Liver (tissue), 9 donors: Measurements from ENCODE around the gene CELA2A. TPM values are rescaled to one million over a fixed set of nuclear protein-coding genes. Genes with fewer than 3 reads are reported as not detected.
"Not testable (repeated sequence)": the region's sequence is repeated elsewhere in the genome, so short reads cannot be mapped to it uniquely, and the experiment has no call there.

Experiments
- DNase-seq: peaks from one replicate; pipeline ENCODE4 v3.0.0-alpha.2; 2017; ENCODE audit warnings: low spot score
- H3K27ac ChIP-seq, 2 donors: one replicate each; pipeline ENCODE4 v1.7.0; 2013; ENCODE audit warnings: inconsistent platforms in 2 of 2, low read length in 2 of 2, control low read depth in 1 of 2, low read depth in 1 of 2, mild to moderate bottlenecking in 1 of 2
- H3K27me3 ChIP-seq, 4 donors: one replicate each; pipeline versions ENCODE4 v1.6.1 to v1.7.0; 2013; ENCODE audit warnings: low read length in 3 of 4, inconsistent platforms in 1 of 4, mild to moderate bottlenecking in 1 of 4, moderate library complexity in 1 of 4; ENCODE audit not compliant: control insufficient read depth in 4 of 4, insufficient read depth in 4 of 4
- H3K36me3 ChIP-seq, 4 donors: one replicate each; pipeline versions ENCODE4 v1.6.1 to v1.7.0; 2013; ENCODE audit warnings: low read length in 3 of 4, mild to moderate bottlenecking in 3 of 4, low read depth in 1 of 4, moderate library complexity in 1 of 4; ENCODE audit not compliant: control insufficient read depth in 4 of 4, insufficient read depth in 3 of 4
- H3K4me1 ChIP-seq, 4 donors: one replicate each; pipeline versions ENCODE4 v1.6.1 to v1.7.0; 2013; ENCODE audit warnings: low read length in 3 of 4, mild to moderate bottlenecking in 3 of 4, moderate library complexity in 1 of 4; ENCODE audit not compliant: control insufficient read depth in 4 of 4, insufficient read depth in 4 of 4
- H3K4me3 ChIP-seq, 3 donors: one replicate each; pipeline versions ENCODE4 v1.6.1 to v1.7.0; 2013; ENCODE audit warnings: low read length in 3 of 3, control low read depth in 1 of 3, low read depth in 1 of 3, mild to moderate bottlenecking in 1 of 3
- H3K9ac ChIP-seq, 2 donors: one replicate each; pipeline ENCODE4 v1.7.0; 2013; ENCODE audit warnings: low read length in 2 of 2, mild to moderate bottlenecking in 2 of 2, moderate library complexity in 2 of 2, control low read depth in 1 of 2, low read depth in 1 of 2
- H3K9me3 ChIP-seq, 4 donors: one replicate each; pipeline versions ENCODE4 v1.6.1 to v1.7.0; 2013; ENCODE audit warnings: low read length in 3 of 4; ENCODE audit not compliant: control insufficient read depth in 4 of 4
- ATF3 ChIP-seq: IDR thresholded peaks from 2 replicates; pipeline ENCODE4 v1.6.1; 2016; ENCODE audit warnings: antibody characterized with exemption
- CTCF ChIP-seq: fragments of 150-350 bp; IDR thresholded peaks from 2 replicates; pipeline ENCODE4 v1.5.1; 2017; ENCODE audit warnings: improper control_type of control experiment, low read depth, low read length; ENCODE audit not compliant: missing input control
- EGR1 ChIP-seq, 2 donors: IDR thresholded peaks; 2 replicates each; pipeline ENCODE4 v1.6.1; 2016 to 2018; ENCODE audit warnings: antibody characterized with exemption in 2 of 2, low read depth in 2 of 2
- FOXA1 ChIP-seq: IDR thresholded peaks from 2 replicates; pipeline ENCODE4 v1.6.1; 2016; ENCODE audit warnings: antibody characterized with exemption
- GABPA ChIP-seq, 2 donors: IDR thresholded peaks in 1 of 2; conservative IDR thresholded peaks in 1 of 2; 2 replicates each; pipeline ENCODE4 v1.6.1; 2016; ENCODE audit warnings: antibody characterized with exemption in 2 of 2, mild to moderate bottlenecking in 1 of 2, moderate library complexity in 1 of 2
- HNF4A ChIP-seq, 2 donors: conservative IDR thresholded peaks; 2 replicates each; pipeline ENCODE4 v1.6.1; 2016; ENCODE audit warnings: antibody characterized with exemption in 2 of 2, mild to moderate bottlenecking in 2 of 2
- HNF4G ChIP-seq: IDR thresholded peaks from 2 replicates; pipeline ENCODE4 v1.6.1; 2016; ENCODE audit warnings: antibody characterized with exemption
- NR2F2 ChIP-seq: IDR thresholded peaks from 2 replicates; pipeline ENCODE4 v1.6.1; 2016; ENCODE audit warnings: antibody characterized with exemption
- RAD21 ChIP-seq, 2 donors: IDR thresholded peaks; 2 replicates each; pipeline ENCODE4 v1.6.1; 2016; ENCODE audit warnings: antibody characterized with exemption in 2 of 2, mild to moderate bottlenecking in 2 of 2
- RXRA ChIP-seq, 2 donors: IDR thresholded peaks; 2 replicates each; pipeline ENCODE4 v1.6.1; 2017 to 2018; ENCODE audit warnings: antibody characterized with exemption in 2 of 2, mild to moderate bottlenecking in 1 of 2
- TAF1 ChIP-seq: conservative IDR thresholded peaks from 2 replicates; pipeline ENCODE4 v1.6.1; 2016; ENCODE audit warnings: antibody characterized with exemption, mild to moderate bottlenecking
- YY1 ChIP-seq: IDR thresholded peaks from 2 replicates; pipeline ENCODE4 v1.6.1; 2016; ENCODE audit warnings: antibody characterized with exemption, mild to moderate bottlenecking
- WGBS: extraction: QIAGEN DNeasy Blood & Tissue Kit; methylation state at CpG from one replicate; pipeline ENCODE4 v1.1.7; 2013; 5-methylcytosine and 5-hydroxymethylcytosine counted together
- polyA plus RNA-seq, 2 donors: library from polyadenylated mRNA; stranded (reverse) in 1 of 2; unstranded in 1 of 2; fragments of 200-250 nt in 1 of 2; fragments of >200 nt in 1 of 2; fragmentation: Nextera tagmentation in 1 of 2; extraction: Ambion mirVana in 1 of 2; gene quantifications; one replicate each; pipeline versions ENCODE4 v1.2.1 to v1.2.3, GENCODE V29; 2013 to 2015
- total RNA-seq, 2 donors: library from RNA; depleted of rRNA; stranded (reverse); fragments of >200 nt; gene quantifications; one replicate each; pipeline ENCODE4 v1.2.3, GENCODE V29; 2014
- TF ChIP-seq, protein P1 (sequence below): IDR thresholded peaks from 2 replicates; pipeline ENCODE4 v1.6.1; 2016; ENCODE audit warnings: antibody characterized with exemption
- donor health status: healthy.
- donor health status: healthy.
- donor health status: healthy.
- donor health status: healthy.
- donor health status: healthy.

The CELA2A gene
- total and polyA plus RNA-seq, 4 donors: not detected

DNA sequence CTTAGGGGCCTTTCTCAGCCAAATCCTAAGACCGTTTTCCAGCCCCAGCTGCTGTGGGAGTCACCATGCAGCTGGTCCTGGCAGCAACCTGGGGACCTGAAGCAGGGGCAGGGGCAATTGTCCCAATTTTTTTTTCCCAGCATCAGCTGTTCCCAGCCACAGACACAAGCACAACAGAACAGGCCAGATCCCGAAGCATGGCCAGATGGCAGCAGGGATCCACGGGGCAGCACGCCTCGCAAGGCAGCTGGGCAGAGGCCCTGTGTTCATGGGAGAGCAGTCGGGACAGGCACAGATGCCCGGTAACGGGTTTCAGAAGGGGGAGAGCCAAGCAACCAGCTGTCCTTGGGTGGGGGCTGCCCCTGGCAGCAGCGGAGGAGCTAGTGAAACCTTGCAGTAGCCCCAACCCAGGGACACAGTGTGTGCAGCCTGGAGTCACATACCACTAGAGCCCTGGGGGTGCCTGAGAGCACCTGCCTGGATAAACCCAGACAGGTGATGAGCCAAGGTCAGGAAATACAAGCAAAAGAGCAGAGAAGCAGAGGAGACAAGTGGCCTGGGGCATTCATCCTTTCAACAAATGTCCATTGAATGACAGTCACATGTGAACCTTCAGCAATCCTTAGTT lies 13.4 kb downstream of the CELA2A start:
- not testable (repeated sequence) for H3K4me1 ChIP-seq, H3K9me3 ChIP-seq, H3K27me3 ChIP-seq, H3K4me3 ChIP-seq, DNase-seq, H3K36me3 ChIP-seq, H3K27ac ChIP-seq, H3K9ac ChIP-seq
- 96% methylated on average over 9 of the region's 9 CpGs for WGBS

GRCh38 chr1:15471067-15471466 lies 14.5 kb downstream of the CELA2A start:
- not testable (repeated sequence) for H3K27ac ChIP-seq, H3K4me3 ChIP-seq, H3K36me3 ChIP-seq, H3K4me1 ChIP-seq, DNase-seq, H3K9me3 ChIP-seq, H3K27me3 ChIP-seq, H3K9ac ChIP-seq
- 93% methylated on average over 5 of the region's 5 CpGs for WGBS

DNA sequence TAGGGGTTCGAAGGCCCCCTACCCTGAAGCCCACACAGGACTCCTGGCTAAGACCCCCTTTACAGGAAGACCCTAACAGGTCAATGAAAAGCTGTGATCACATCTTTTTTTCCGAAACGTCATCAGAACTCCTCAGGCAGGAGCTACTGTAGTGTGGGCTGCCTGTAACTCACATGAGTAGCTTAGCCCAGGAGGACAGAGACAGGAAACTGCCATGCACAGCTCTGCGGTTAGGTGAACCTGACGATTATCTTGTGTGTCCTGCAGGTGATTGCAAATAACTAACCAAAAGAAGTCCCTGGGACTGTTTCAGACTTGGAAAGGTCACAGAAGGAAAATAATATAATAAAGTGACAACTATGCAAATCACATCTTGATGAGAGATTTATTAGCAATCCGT lies 15.2 kb downstream of the CELA2A start:
- not testable (repeated sequence) for H3K4me1 ChIP-seq, H3K4me3 ChIP-seq, H3K9ac ChIP-seq, H3K36me3 ChIP-seq, H3K9me3 ChIP-seq, DNase-seq, H3K27ac ChIP-seq, H3K27me3 ChIP-seq
- 75% methylated on average over 6 of the region's 6 CpGs for WGBS

DNA sequence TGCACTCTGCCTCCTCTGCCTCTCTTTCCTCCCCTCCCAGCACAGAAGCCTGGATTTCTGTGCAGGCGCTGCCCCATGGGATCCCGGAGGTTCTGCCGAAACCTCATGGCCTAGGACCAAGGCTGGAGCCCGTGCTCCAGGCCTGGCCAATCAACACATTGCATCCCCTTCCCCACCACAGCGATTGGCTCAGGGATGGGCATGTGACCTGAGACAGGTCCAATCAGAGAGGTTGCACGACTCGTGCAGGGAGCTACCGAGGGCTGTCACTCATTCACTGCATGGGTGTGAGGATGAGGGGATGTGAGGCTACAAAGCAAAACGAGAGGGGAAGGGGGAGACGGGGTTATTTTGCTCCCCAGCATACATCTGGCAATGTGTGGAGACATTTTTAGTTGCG lies 16.1 kb downstream of the CELA2A start:
- H3K4me3 ChIP-seq: no peak overlapping the region
- H3K9me3 ChIP-seq: no peaks in the 10 kb centered on the region
- H3K9ac ChIP-seq: no peak overlapping the region
- no peak for DNase-seq
- WGBS: 88% methylated on average over 11 of the region's 11 CpGs
- H3K36me3 ChIP-seq: no peaks in the 10 kb centered on the region
- TF ChIP-seq, protein P1, sequence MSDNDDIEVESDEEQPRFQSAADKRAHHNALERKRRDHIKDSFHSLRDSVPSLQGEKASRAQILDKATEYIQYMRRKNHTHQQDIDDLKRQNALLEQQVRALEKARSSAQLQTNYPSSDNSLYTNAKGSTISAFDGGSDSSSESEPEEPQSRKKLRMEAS: no peak
- TF ChIP-seq HNF4G (no peak), GABPA (IDR thresholded peaks at IDR 0.05 in 1 of 2, conservative IDR thresholded peaks at IDR 0.05 in 1 of 2) (no peak)
- H3K27ac ChIP-seq: no peak overlapping the region
- H3K27me3 ChIP-seq: no peaks in the 10 kb centered on the region
- H3K4me1 ChIP-seq: no peaks in the 10 kb centered on the region

- no peak for DNase-seq
- WGBS: 93% methylated on average over 5 of the region's 5 CpGs
- H3K36me3 ChIP-seq: no peaks in the 10 kb centered on the region
- no peak within 1 kb of the TSS for H3K27ac ChIP-seq
- no peaks in the 10 kb centered on the region for H3K27me3 ChIP-seq
- H3K4me3 ChIP-seq: no peak within 1 kb of the TSS
- no peaks in the 10 kb centered on the region for H3K9me3 ChIP-seq
- H3K9ac ChIP-seq: no peak within 1 kb of the TSS
- no peaks in the 10 kb centered on the region for H3K4me1 ChIP-seq
- TF ChIP-seq TAF1 (no peak), YY1 (no peak), RAD21 (IDR thresholded peaks at IDR 0.05) (no peak), ATF3 (no peak), NR2F2 (no peak), EGR1 (IDR thresholded peaks at IDR 0.05; ENCODE audit: low read depth in 2 of 2) (no peak), FOXA1 (no peak), CTCF (no peak), HNF4A (conservative IDR thresholded peaks at IDR 0.05) (no peak), RXRA (IDR thresholded peaks at IDR 0.05) (no peak), GABPA (IDR thresholded peaks at IDR 0.05 in 1 of 2, conservative IDR thresholded peaks at IDR 0.05 in 1 of 2) (no peak)
- TF ChIP-seq, protein P1: no peak
Measured at GRCh38 chr1:15475752-15476314, 19.3 kb downstream of the CELA2A start, which contains the start of gene CELA2B. CELA2B (plus strand) TSS chr1:15476104; CDS start chr1:15476126, 22 bp downstream.
